ENCODE data around the gene CCNA2.

CCNA2 gene

DNA sequence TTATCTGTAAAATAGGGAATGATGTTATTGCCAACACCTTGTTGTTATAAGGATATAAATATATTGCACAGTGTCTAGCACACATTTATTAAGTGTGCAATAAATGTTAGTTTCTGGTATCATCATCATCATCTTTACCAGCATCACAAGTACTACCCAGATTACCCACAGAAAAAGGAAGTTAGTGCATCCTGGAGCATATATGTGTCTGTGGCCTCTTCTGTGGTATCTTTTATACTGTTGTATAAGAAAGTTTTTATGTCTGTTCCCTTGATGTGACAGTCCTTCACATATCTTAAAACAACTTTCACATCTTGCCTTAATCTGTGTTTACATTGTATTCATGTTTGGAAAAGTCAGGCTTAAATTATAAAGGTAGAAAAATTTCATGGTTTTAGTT lies 12.6 kb downstream of the CCNA2 start:
- H3K4me3 ChIP-seq (ENCODE audit: low read depth, low read length): no peak overlapping the region
- TF ChIP-seq, protein P1, sequence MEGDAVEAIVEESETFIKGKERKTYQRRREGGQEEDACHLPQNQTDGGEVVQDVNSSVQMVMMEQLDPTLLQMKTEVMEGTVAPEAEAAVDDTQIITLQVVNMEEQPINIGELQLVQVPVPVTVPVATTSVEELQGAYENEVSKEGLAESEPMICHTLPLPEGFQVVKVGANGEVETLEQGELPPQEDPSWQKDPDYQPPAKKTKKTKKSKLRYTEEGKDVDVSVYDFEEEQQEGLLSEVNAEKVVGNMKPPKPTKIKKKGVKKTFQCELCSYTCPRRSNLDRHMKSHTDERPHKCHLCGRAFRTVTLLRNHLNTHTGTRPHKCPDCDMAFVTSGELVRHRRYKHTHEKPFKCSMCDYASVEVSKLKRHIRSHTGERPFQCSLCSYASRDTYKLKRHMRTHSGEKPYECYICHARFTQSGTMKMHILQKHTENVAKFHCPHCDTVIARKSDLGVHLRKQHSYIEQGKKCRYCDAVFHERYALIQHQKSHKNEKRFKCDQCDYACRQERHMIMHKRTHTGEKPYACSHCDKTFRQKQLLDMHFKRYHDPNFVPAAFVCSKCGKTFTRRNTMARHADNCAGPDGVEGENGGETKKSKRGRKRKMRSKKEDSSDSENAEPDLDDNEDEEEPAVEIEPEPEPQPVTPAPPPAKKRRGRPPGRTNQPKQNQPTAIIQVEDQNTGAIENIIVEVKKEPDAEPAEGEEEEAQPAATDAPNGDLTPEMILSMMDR (IDR thresholded peaks at IDR 0.05; ENCODE audit: borderline replicate concordance, insufficient read depth, low read depth, low read length): no peak

DNA sequence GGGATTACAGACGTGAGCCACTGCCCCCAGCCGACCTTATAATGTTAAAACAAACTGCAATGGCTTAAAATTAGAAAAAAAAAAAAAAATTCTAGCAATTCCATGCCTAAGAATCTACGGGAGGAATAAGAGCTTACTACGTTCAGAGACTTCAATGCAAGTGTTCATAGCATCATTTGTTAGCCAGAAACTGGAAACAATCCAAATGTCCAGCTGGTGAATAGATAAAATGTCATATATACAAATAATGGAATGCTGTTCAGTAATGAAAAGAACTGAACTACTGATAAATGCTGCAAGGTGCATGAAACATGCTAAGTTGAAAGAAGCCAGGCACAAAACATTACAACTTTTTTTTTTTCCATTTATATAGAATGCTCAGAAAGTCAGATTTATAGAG lies 17.3 kb downstream of the CCNA2 start:
- H3K4me3 ChIP-seq (ENCODE audit: low read depth, low read length): no peak overlapping the region
- TF ChIP-seq, protein P1 (IDR thresholded peaks at IDR 0.05; ENCODE audit: borderline replicate concordance, insufficient read depth, low read depth, low read length): no peak

DNA sequence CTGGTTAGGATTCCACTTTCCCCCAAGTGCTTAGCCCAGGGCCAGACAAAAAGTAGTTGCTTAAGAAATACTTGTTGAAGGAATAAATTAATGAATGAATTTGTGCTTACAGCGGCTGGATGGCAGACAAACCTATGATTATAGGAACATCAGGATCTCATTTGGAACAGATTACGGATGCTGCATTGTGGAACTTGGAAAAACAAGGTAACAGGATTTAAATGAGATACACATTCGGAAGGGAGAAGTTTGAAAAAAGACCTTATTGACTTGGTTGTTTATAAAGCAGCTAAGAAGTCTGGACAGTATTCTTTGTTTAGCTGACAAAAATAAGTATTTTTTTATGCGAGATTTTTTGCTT lies 22.0 kb downstream of the CCNA2 start:
- peak overlapping the region; percentile 89 for H3K4me3 ChIP-seq (ENCODE audit: low read depth, low read length)
- TF ChIP-seq, protein P1 (IDR thresholded peaks at IDR 0.05; ENCODE audit: borderline replicate concordance, insufficient read depth, low read depth, low read length): no peak

DNA sequence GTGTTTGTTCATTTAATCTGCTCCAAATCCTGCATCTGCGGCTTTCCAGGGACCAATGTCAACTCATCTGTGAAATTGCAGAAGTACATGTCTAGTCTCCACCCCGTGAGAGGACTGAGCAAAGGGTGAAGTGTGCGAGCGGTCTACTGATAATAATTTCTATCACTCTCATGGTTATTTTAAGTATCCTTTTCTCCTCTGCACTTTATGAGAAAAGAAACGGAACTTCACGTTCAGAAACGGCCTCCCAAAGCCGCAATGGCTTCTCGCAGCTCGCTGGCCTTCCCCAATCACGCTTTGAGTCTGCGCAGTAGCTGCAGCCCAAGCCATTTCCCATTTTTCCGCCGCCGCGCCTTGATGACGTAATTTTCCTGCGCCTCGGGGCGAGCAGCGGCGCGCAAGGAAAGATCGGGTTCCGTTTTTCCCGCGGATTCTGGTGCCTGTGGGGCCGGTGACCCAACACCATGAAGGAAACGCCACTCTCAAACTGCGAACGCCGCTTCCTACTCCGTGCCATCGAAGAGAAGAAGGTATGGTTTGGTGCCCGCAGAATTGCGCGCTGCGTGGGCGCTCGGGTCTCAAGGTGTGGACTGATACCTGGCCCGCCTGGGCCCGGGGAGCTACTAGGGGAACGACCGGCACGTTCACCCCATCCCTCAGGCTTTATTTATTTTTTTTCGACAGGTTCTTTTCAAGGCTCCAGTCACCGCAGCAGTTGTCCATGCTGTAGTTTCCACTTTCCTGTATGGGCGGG lies 22.5 kb downstream of the CCNA2 start, which contains the start of gene EXOSC9:
Gene EXOSC9, plus strand, starts transcription at position 363 of the 754 bp plus-strand sequence. Its CDS starts 102 bp downstream, at position 465.
- TF ChIP-seq, protein P1 (IDR thresholded peaks at IDR 0.05; ENCODE audit: borderline replicate concordance, insufficient read depth, low read depth, low read length): no peak
- peak within 1 kb of the TSS; percentile 89 for H3K4me3 ChIP-seq (ENCODE audit: low read depth, low read length)

DNA sequence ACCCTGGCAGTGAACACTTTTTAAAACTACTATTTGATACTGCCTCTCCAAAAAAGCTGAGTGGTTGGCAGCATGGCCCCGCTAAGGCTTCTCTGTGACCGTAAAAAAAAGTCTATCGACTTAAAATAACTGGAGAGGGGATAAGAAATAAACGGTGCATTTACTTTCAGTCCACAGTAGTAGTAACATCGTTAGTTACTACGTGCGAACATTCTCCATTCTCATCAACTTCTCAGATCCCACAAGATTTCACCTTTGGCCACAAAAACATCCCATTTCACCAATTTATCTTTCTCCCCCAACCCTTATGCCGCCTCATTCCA lies 23.1 kb downstream of the CCNA2 start:
- peak overlapping the region; percentile 89 for H3K4me3 ChIP-seq (ENCODE audit: low read depth, low read length)
- TF ChIP-seq, protein P1 (IDR thresholded peaks at IDR 0.05; ENCODE audit: borderline replicate concordance, insufficient read depth, low read depth, low read length): no peak

DNA sequence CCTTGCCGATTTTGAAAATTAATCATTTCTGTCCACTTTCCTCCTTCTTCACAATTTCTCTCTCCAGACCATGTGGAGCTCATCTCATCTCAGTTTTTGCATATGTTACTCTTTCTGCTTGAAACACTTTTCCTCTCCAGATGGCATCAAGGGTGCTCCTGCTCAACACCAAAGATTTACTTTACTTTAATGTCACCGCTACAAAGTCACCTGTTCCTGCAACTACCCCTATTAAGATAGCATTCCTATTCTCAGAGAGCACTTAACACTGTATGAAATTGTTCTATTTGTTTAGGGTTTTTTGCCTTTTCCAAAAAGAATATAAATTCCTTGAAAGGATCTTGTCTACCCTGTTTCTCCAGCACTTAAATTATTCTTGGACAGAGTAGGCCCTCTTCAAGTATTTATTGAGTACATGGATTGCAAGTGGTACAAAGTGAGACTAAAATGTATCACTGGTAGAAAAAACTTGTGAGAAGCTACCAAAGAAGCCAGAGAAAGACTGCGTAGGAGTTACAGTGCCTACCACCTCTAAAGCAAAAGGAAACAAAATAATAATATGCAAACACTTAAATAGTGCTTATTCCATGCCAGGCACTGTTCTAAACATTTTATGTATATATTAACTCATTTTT lies 23.7 kb downstream of the CCNA2 start:
- H3K4me3 ChIP-seq (ENCODE audit: low read depth, low read length): no peak overlapping the region
- TF ChIP-seq, protein P1 (IDR thresholded peaks at IDR 0.05; ENCODE audit: borderline replicate concordance, insufficient read depth, low read depth, low read length): no peak

All from GM12875 (cell line).